Activated CD8-positive, alpha-beta memory T cell treated with anti-CD3 and anti-CD28 coated beads, Interleukin-2, amount 10 ng/mL, durations not matched to agents 7 days and 5 days (primary cell): Measurements from ENCODE around the gene MTNR1A. TPM values are rescaled to one million over a fixed set of nuclear protein-coding genes. Genes with fewer than 3 reads are reported as not detected.

Experiments used
- ATAC-seq: fragments of 150-1000 bp; cut with Tn5 transposase; one replicate; pipeline ENCODE4 v1.10.0; 2021; ENCODE audit warnings: moderate library complexity
- CTCF ChIA-PET: fragments of 350-600 bp; sonication (Branson Sonifier 250); formaldehyde crosslinking; loops from one replicate; lab custom pipeline; 2021; ENCODE audit warnings: antibody characterized with exemption; lab: Charles Lee
- DNase-seq: peaks from one replicate; pipeline ENCODE4 v3.0.0-alpha.2; 2020
- H3K27ac Mint-ChIP-seq: one replicate; pipeline ENCODE4 v1.8.0; 2021; ENCODE audit warnings: mild to moderate bottlenecking, mixed read lengths
- H3K27me3 Mint-ChIP-seq: one replicate; pipeline ENCODE4 v1.8.0; 2021; ENCODE audit warnings: mixed read lengths
- H3K36me3 Mint-ChIP-seq: one replicate; pipeline ENCODE4 v1.8.0; 2021; ENCODE audit warnings: mild to moderate bottlenecking, mixed read lengths
- H3K4me1 Mint-ChIP-seq: one replicate; pipeline ENCODE4 v1.8.0; 2021; ENCODE audit warnings: mixed read lengths
- H3K4me3 Mint-ChIP-seq: one replicate; pipeline ENCODE4 v1.8.0; 2021; ENCODE audit warnings: mild to moderate bottlenecking, moderate library complexity, mixed read lengths
- H3K9me3 Mint-ChIP-seq: one replicate; pipeline ENCODE4 v1.8.0; 2022; ENCODE audit warnings: low read depth, mixed read lengths
- total RNA-seq, 2 experiments: library from RNA; stranded (reverse); gene quantifications; one replicate each; pipeline ENCODE4 v1.2.3, GENCODE V29; 2021

The MTNR1A gene
- total RNA-seq, 2 experiments from 2014 or later = not detected

- H3K27ac Mint-ChIP-seq = no peak overlapping the region
Observed at GRCh38 chr4:186499467-186499866, 55.9 kb downstream of the MTNR1A start.

GRCh38 chr4:186497043-186497442 lies 58.3 kb downstream of the MTNR1A start:
- no peak for DNase-seq
- CTCF ChIA-PET = no interaction called here
- H3K4me3 Mint-ChIP-seq = no peak overlapping the region

More at GRCh38 chr4:186499467-186499866, 55.9 kb downstream of the MTNR1A start:
- no peak overlapping the region for H3K4me3 Mint-ChIP-seq
- DNase-seq (no peak), ATAC-seq (no peak)
- peaks cover 6% of the 10 kb centered on the region for H3K9me3 Mint-ChIP-seq
- no peaks in the 10 kb centered on the region for H3K27me3 Mint-ChIP-seq
- CTCF ChIA-PET = no interaction called here
- H3K4me1 Mint-ChIP-seq = no peaks in the 10 kb centered on the region
- no peaks in the 10 kb centered on the region for H3K36me3 Mint-ChIP-seq

DNA sequence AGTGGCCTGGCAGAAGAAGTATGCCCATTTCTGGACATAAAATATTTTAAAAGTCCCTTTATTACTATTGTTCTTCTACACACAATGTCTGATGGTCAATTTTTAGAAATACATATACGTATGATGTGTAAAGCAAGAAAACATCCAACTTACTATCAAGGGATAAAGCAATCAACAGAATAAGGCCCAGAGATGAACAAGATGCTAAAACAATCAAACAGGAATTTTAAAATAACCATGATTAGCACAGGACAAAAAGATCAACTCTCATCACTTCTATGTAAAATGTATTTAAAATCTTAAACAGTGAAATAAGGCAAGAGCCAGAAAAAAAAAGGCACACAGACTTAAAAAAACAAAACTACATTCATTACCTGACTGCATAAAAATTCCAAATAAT lies 60.9 kb downstream of the MTNR1A start:
- no peak for ATAC-seq
- CTCF ChIA-PET = no interaction called here
- H3K27me3 Mint-ChIP-seq = no peaks in the 10 kb centered on the region
- no peaks in the 10 kb centered on the region for H3K4me1 Mint-ChIP-seq
- H3K27ac Mint-ChIP-seq = no peak overlapping the region
- no peak overlapping the region for H3K4me3 Mint-ChIP-seq
- H3K9me3 Mint-ChIP-seq = peaks cover 9% of the 10 kb centered on the region
- DNase-seq = no peak
- H3K36me3 Mint-ChIP-seq = no peaks in the 10 kb centered on the region

More at GRCh38 chr4:186497043-186497442, 58.3 kb downstream of the MTNR1A start:
- peaks cover 11% of the 10 kb centered on the region for H3K9me3 Mint-ChIP-seq
- H3K36me3 Mint-ChIP-seq = no peaks in the 10 kb centered on the region
- no peaks in the 10 kb centered on the region for H3K4me1 Mint-ChIP-seq
- no peak for ATAC-seq
- H3K27me3 Mint-ChIP-seq = no peaks in the 10 kb centered on the region
- no peak overlapping the region for H3K27ac Mint-ChIP-seq

GRCh38 chr4:186487726-186488125 lies 67.6 kb downstream of the MTNR1A start:
- Mint-ChIP-seq H3K27me3 (no peaks in the 10 kb centered on the region), H3K36me3 (no peaks in the 10 kb centered on the region), H3K4me3 (no peak overlapping the region), H3K4me1 (no peaks in the 10 kb centered on the region), H3K27ac (no peak overlapping the region), H3K9me3 (peaks cover 9% of the 10 kb centered on the region)
- no peak for ATAC-seq
- CTCF ChIA-PET = no interaction called here
- no peak for DNase-seq

DNA sequence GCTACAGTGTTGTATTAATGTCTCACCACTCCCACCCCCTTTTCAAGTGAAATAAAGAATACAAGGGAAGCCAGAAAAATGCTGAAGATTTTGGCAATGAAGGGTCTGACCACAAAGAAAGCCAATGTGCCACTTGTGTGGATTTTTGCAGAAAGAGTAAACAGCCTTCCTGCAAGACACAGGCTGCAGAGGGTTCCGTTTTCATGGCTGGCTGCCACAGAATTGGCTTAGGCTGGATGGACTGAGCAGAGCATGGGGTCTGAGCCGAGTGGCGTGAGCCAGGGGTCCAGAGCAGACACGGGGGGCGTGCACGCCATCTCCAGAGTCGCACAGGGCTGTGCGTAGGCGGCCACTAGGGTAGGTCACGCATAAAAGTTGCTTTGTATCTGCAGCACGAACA lies 69.2 kb downstream of the MTNR1A start:
- Mint-ChIP-seq H3K4me1 (no peaks in the 10 kb centered on the region), H3K27me3 (no peaks in the 10 kb centered on the region), H3K27ac (no peak overlapping the region), H3K36me3 (no peaks in the 10 kb centered on the region), H3K4me3 (no peak overlapping the region), H3K9me3 (peaks cover 9% of the 10 kb centered on the region)
- DNase-seq = no peak
- no peak for ATAC-seq
- CTCF ChIA-PET = no interaction called here

- H3K4me3 Mint-ChIP-seq = no peak overlapping the region
- H3K27me3 Mint-ChIP-seq = no peaks in the 10 kb centered on the region
- peaks cover 9% of the 10 kb centered on the region for H3K9me3 Mint-ChIP-seq
- ATAC-seq (no peak), DNase-seq (no peak)
- H3K36me3 Mint-ChIP-seq = no peaks in the 10 kb centered on the region
- no peaks in the 10 kb centered on the region for H3K4me1 Mint-ChIP-seq
- CTCF ChIA-PET = no interaction called here
- no peak overlapping the region for H3K27ac Mint-ChIP-seq
Observed at GRCh38 chr4:186485561-186486062, 69.8 kb downstream of the MTNR1A start.

- no peaks in the 10 kb centered on the region for H3K27me3 Mint-ChIP-seq
- ATAC-seq (no peak), DNase-seq (no peak)
- H3K4me1 Mint-ChIP-seq = no peaks in the 10 kb centered on the region
- H3K4me3 Mint-ChIP-seq = no peak overlapping the region
- H3K27ac Mint-ChIP-seq = no peak overlapping the region
- H3K36me3 Mint-ChIP-seq = no peaks in the 10 kb centered on the region
- CTCF ChIA-PET = no interaction called here
- H3K9me3 Mint-ChIP-seq = peaks cover 6% of the 10 kb centered on the region
Observed at GRCh38 chr4:186485150-186485549, 70.2 kb downstream of the MTNR1A start.

GRCh38 chr4:186483656-186484055 lies 71.7 kb downstream of the MTNR1A start:
- DNase-seq (no peak), ATAC-seq (no peak)
- Mint-ChIP-seq H3K27me3 (no peaks in the 10 kb centered on the region), H3K9me3 (peaks cover 5% of the 10 kb centered on the region), H3K27ac (no peak overlapping the region), H3K4me3 (no peak overlapping the region), H3K4me1 (no peaks in the 10 kb centered on the region), H3K36me3 (no peaks in the 10 kb centered on the region)
- CTCF ChIA-PET = no interaction called here

Other genes with a start within 250 kb of the MTNR1A start
- gene FAT1, start 168.3 kb upstream of the MTNR1A start, total RNA-seq = under 1 TPM in 1 of 2 experiments, not detected in 1; 0.05 TPM